SK-N-SH treated with all-trans-retinoic acid at 6 μM for 48 hours (cell line): Measurements from ENCODE around the gene KCNN2.

ENCODE experiments used
- ARNTL ChIP-seq: fragments of 450-650 bp; formaldehyde crosslinking; IDR thresholded peaks from 2 replicates; pipeline ENCODE4 v1.5.0; 2020; ENCODE audit warnings: low read depth, mild to moderate bottlenecking, moderate library complexity, borderline replicate concordance
- BACH2 ChIP-seq: fragments of 250-450 bp; sonication (Bioruptor Pico); IDR thresholded peaks from 2 replicates; pipeline ENCODE4 v1.9.0; 2021; ENCODE audit warnings: mild to moderate bottlenecking, borderline replicate concordance
- CSRNP3 ChIP-seq: fragments of 250-450 bp; sonication (Bioruptor Pico); IDR thresholded peaks from 2 replicates; pipeline ENCODE4 v1.5.1; 2021; ENCODE audit warnings: mild to moderate bottlenecking, moderate library complexity
- ESRRG ChIP-seq: fragments of 250-450 bp; sonication (Bioruptor Pico); IDR thresholded peaks from 2 replicates; pipeline ENCODE4 v1.6.1; 2021; ENCODE audit warnings: mild to moderate bottlenecking
- GLIS3 ChIP-seq: fragments of 250-450 bp; sonication (Bioruptor Pico); IDR thresholded peaks from 2 replicates; pipeline ENCODE4 v1.5.0; 2020; ENCODE audit warnings: mild to moderate bottlenecking, moderate library complexity
- ISL1 ChIP-seq: fragments of 250-450 bp; sonication (Bioruptor Pico); IDR thresholded peaks from 2 replicates; pipeline ENCODE4 v2.1.2; 2022; ENCODE audit warnings: mild to moderate bottlenecking, moderate library complexity
- PATZ1 ChIP-seq: fragments of 250-450 bp; sonication (Bioruptor Pico); IDR thresholded peaks from 2 replicates; pipeline ENCODE4 v1.8.0; 2020; ENCODE audit warnings: mild to moderate bottlenecking, moderate library complexity, borderline replicate concordance
- POU6F1 ChIP-seq: fragments of 250-450 bp; sonication (Bioruptor Pico); IDR thresholded peaks from 2 replicates; pipeline ENCODE4 v1.8.0; 2021; ENCODE audit warnings: low read depth, mild to moderate bottlenecking, moderate library complexity, borderline replicate concordance
- RARB ChIP-seq: fragments of 250-450 bp; sonication (Bioruptor Pico); IDR thresholded peaks from 2 replicates; pipeline ENCODE4 v1.8.0; 2021; ENCODE audit warnings: mild to moderate bottlenecking, moderate library complexity
- ZC3H10 ChIP-seq: fragments of 250-450 bp; sonication (Bioruptor Pico); IDR thresholded peaks from 2 replicates; pipeline ENCODE4 v1.5.1; 2021; ENCODE audit warnings: mild to moderate bottlenecking, moderate library complexity
- ZFP30 ChIP-seq: fragments of 450-650 bp; formaldehyde crosslinking; IDR thresholded peaks from 2 replicates; pipeline ENCODE4 v1.5.0; 2022; ENCODE audit warnings: mild to moderate bottlenecking, moderate library complexity
- ZNF70 ChIP-seq: fragments of 450-650 bp; formaldehyde crosslinking; IDR thresholded peaks from 2 replicates; pipeline ENCODE4 v1.5.0; 2020; ENCODE audit warnings: mild to moderate bottlenecking, moderate library complexity
- TF ChIP-seq, protein P1 (sequence below): fragments of 250-450 bp; sonication (Bioruptor Pico); IDR thresholded peaks from 2 replicates; pipeline ENCODE4 v1.5.1; 2020; ENCODE audit warnings: low read depth, mild to moderate bottlenecking, moderate library complexity
- TF ChIP-seq, protein P2 (sequence below): fragments of 250-450 bp; sonication (Bioruptor Pico); IDR thresholded peaks from 2 replicates; pipeline ENCODE4 v1.5.0; 2020; ENCODE audit warnings: mild to moderate bottlenecking, moderate library complexity

DNA sequence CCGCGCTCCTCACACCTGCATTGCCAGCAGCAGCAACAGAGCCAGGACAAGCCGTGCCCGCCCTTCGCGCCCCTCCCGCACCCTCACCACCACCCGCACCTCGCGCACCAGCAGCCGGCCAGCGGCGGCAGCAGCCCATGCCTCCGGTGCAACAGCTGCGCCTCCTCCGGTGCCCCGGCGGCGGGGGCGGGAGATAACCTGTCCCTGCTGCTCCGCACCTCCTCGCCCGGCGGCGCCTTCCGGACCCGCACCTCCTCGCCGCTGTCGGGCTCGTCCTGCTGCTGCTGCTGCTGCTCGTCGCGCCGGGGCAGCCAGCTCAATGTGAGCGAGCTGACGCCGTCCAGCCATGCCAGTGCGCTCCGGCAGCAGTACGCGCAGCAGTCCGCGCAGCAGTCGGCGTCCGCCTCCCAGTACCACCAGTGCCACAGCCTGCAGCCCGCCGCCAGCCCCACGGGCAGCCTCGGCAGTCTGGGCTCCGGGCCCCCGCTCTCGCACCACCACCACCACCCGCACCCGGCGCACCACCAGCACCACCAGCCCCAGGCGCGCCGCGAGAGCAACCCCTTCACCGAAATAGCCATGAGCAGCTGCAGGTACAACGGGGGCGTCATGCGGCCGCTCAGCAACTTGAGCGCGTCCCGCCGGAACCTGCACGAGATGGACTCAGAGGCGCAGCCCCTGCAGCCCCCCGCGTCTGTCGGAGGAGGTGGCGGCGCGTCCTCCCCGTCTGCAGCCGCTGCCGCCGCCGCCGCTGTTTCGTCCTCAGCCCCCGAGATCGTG lies 517 bp downstream of the KCNN2 start:
- no peak for TF ChIP-seq ISL1 (CRISPR knock-in tag)
- TF ChIP-seq, protein P1, sequence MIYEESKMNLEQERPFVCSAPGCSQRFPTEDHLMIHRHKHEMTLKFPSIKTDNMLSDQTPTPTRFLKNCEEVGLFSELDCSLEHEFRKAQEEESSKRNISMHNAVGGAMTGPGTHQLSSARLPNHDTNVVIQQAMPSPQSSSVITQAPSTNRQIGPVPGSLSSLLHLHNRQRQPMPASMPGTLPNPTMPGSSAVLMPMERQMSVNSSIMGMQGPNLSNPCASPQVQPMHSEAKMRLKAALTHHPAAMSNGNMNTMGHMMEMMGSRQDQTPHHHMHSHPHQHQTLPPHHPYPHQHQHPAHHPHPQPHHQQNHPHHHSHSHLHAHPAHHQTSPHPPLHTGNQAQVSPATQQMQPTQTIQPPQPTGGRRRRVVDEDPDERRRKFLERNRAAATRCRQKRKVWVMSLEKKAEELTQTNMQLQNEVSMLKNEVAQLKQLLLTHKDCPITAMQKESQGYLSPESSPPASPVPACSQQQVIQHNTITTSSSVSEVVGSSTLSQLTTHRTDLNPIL (CRISPR knock-in tag) = no peak
- TF ChIP-seq PATZ1 (CRISPR knock-in tag) = no peak
- TF ChIP-seq GLIS3 (CRISPR knock-in tag) = no peak
- TF ChIP-seq ESRRG = no peak
- TF ChIP-seq ARNTL (CRISPR knock-in tag) = no peak
- no peak for TF ChIP-seq ZC3H10 (CRISPR knock-in tag)
- TF ChIP-seq RARB (CRISPR knock-in tag) = no peak
- TF ChIP-seq ZNF70 (CRISPR knock-in tag) = no peak
- no peak for TF ChIP-seq ZFP30
- TF ChIP-seq CSRNP3 (CRISPR knock-in tag) = no peak
- no peak for TF ChIP-seq POU6F1 (CRISPR knock-in tag)
- TF ChIP-seq, protein P2, sequence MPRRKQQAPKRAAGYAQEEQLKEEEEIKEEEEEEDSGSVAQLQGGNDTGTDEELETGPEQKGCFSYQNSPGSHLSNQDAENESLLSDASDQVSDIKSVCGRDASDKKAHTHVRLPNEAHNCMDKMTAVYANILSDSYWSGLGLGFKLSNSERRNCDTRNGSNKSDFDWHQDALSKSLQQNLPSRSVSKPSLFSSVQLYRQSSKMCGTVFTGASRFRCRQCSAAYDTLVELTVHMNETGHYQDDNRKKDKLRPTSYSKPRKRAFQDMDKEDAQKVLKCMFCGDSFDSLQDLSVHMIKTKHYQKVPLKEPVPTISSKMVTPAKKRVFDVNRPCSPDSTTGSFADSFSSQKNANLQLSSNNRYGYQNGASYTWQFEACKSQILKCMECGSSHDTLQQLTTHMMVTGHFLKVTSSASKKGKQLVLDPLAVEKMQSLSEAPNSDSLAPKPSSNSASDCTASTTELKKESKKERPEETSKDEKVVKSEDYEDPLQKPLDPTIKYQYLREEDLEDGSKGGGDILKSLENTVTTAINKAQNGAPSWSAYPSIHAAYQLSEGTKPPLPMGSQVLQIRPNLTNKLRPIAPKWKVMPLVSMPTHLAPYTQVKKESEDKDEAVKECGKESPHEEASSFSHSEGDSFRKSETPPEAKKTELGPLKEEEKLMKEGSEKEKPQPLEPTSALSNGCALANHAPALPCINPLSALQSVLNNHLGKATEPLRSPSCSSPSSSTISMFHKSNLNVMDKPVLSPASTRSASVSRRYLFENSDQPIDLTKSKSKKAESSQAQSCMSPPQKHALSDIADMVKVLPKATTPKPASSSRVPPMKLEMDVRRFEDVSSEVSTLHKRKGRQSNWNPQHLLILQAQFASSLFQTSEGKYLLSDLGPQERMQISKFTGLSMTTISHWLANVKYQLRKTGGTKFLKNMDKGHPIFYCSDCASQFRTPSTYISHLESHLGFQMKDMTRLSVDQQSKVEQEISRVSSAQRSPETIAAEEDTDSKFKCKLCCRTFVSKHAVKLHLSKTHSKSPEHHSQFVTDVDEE (CRISPR knock-in tag) = no peak
- TF ChIP-seq BACH2 (CRISPR knock-in tag) = no peak
